SKM-1 (cell line): ENCODE results near the gene PTBP3.
"Not testable (repeated sequence)": the region's sequence is repeated elsewhere in the genome, so short reads cannot be mapped to it uniquely, and the experiment has no call there.

Experiments used
- DNase-seq: peaks from one replicate; lab custom pipeline; 2025; ENCODE audit not compliant: unreplicated experiment; lab: John Stamatoyannopoulos, UW

PTBP3 gene

GRCh38 chr9:112224401-112225289 lies 108.8 kb downstream of the PTBP3 start:
- no peak for DNase-seq

- no peak for DNase-seq
These were observed 114.5 kb downstream of the PTBP3 start for GRCh38 chr9:112218908-112219307.

- DNase-seq: no peak
These were observed 120.5 kb downstream of the PTBP3 start for GRCh38 chr9:112212926-112213325.

GRCh38 chr9:112207451-112207850 lies 126.0 kb downstream of the PTBP3 start:
- DNase-seq: no peak

GRCh38 chr9:112203536-112203935 lies 129.9 kb downstream of the PTBP3 start:
- DNase-seq: no peak

- DNase-seq: no peak
These were observed 132.7 kb downstream of the PTBP3 start for GRCh38 chr9:112200711-112201110.

- no peak for DNase-seq
These were observed 134.8 kb downstream of the PTBP3 start for GRCh38 chr9:112198646-112199045.

- DNase-seq: no peak
These were observed 138.4 kb downstream of the PTBP3 start for GRCh38 chr9:112194969-112195431.

GRCh38 chr9:112193572-112194288 lies 139.7 kb downstream of the PTBP3 start:
- DNase-seq: no peak

- DNase-seq: not testable (repeated sequence)
These were observed 143.1 kb downstream of the PTBP3 start for GRCh38 chr9:112190320-112190719.

GRCh38 chr9:112188884-112189283 lies 144.5 kb downstream of the PTBP3 start:
- DNase-seq: no peak

- no peak for DNase-seq
These were observed 146.0 kb downstream of the PTBP3 start for GRCh38 chr9:112187404-112187803.

- no peak for DNase-seq
These were observed 146.7 kb downstream of the PTBP3 start for GRCh38 chr9:112186695-112187094.

GRCh38 chr9:112184946-112185345 lies 148.5 kb downstream of the PTBP3 start:
- no peak for DNase-seq

- no peak for DNase-seq
These were observed 149.2 kb downstream of the PTBP3 start for GRCh38 chr9:112184221-112184620.

GRCh38 chr9:112180387-112180881 lies 153.0 kb downstream of the PTBP3 start:
- DNase-seq: no peak

- DNase-seq: no peak
These were observed 153.6 kb downstream of the PTBP3 start for GRCh38 chr9:112179816-112180215.

- no peak for DNase-seq
These were observed 156.9 kb downstream of the PTBP3 start for GRCh38 chr9:112176524-112176923.

GRCh38 chr9:112175796-112176315 lies 157.6 kb downstream of the PTBP3 start:
- DNase-seq: no peak

GRCh38 chr9:112174965-112175795 lies 158.2 kb downstream of the PTBP3 start, which contains the start of gene SUSD1:
TSS of gene SUSD1 (minus strand) at chr9:112175297. CDS start at chr9:112175235, 62 bp downstream.
- no peak for DNase-seq
